Fibroblast of villous mesenchyme (primary cell): Measurements from ENCODE around the gene TBC1D20. TPM values are rescaled to one million over a fixed set of nuclear protein-coding genes. Genes with fewer than 3 reads are reported as not detected.

ENCODE experiments used
- DNase-seq: peaks from one replicate; pipeline ENCODE4 v3.0.0-alpha.2; 2010; ENCODE audit warnings: low read depth
- H3K4me3 ChIP-seq: 2 replicates; pipeline ENCODE4 v1.5.1; 2011; ENCODE audit warnings: low read depth, mild to moderate bottlenecking, low read length
- total RNA-seq: library from RNA; depleted of rRNA; stranded (reverse); fragments of >200 nt; gene quantifications from 2 replicates; pipeline ENCODE4 v1.2.3, GENCODE V29; 2012
- TF ChIP-seq, protein P1 (sequence below): IDR thresholded peaks from 2 replicates; pipeline ENCODE4 v1.5.1; 2012; ENCODE audit warnings: low read depth, mild to moderate bottlenecking, low read length; ENCODE audit not compliant: insufficient read depth

TBC1D20 gene
- total RNA-seq, 1 donor: 42.3 TPM

DNA sequence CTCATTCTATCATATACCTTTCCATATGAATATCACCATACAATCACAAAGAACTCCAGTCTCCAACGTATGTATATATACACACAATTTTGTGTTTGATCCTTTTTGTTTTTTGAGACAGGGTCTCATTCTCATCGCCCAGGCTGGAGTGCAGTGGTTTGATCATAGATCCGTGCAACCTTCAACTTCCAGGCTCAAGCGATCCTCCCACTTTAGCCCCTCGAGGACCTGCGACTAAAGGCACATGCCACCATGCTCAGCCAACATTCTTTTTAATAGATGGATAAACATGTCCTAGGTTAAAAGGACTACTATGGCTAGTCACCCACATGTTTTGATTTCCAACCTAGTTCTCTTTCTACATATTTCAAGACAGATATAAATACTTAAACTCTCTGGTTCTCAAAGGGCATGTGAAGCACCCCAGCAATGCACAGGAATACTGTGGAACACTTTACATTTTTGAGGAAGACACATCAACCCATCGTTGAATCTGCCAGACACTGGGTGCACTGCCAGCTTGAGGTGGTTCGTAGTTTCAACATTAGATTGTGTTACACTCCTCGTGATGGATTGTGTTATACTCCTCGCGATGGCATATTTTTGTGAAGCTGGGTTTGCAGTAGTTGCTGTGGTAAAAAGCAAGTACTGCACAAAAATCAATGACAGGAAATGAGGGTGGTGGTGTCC, 40.9 kb upstream of the TBC1D20 start:
- TF ChIP-seq, protein P1, sequence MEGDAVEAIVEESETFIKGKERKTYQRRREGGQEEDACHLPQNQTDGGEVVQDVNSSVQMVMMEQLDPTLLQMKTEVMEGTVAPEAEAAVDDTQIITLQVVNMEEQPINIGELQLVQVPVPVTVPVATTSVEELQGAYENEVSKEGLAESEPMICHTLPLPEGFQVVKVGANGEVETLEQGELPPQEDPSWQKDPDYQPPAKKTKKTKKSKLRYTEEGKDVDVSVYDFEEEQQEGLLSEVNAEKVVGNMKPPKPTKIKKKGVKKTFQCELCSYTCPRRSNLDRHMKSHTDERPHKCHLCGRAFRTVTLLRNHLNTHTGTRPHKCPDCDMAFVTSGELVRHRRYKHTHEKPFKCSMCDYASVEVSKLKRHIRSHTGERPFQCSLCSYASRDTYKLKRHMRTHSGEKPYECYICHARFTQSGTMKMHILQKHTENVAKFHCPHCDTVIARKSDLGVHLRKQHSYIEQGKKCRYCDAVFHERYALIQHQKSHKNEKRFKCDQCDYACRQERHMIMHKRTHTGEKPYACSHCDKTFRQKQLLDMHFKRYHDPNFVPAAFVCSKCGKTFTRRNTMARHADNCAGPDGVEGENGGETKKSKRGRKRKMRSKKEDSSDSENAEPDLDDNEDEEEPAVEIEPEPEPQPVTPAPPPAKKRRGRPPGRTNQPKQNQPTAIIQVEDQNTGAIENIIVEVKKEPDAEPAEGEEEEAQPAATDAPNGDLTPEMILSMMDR: no peak
- no peak for DNase-seq
- no peak overlapping the region for H3K4me3 ChIP-seq

DNA sequence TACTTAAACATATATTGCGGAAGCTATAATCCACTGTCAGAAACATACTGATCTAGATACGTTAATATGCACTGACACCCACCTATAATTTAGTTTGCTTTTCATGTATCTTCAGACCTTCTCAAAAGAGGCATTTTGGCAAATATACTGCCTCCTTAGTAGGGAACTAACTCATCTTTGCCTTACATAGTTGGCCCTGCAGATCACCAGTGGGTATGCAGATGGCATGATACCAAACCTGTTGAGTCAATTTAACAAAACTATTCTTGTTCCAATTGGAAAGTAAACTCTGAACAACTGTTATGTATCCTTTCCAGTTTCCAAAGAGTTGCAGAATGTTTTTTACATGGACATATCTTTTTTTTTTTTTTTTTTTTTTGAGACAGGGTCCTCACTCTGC, 35.6 kb upstream of the TBC1D20 start:
- DNase-seq: no peak
- TF ChIP-seq, protein P1: no peak
- no peak overlapping the region for H3K4me3 ChIP-seq

DNA sequence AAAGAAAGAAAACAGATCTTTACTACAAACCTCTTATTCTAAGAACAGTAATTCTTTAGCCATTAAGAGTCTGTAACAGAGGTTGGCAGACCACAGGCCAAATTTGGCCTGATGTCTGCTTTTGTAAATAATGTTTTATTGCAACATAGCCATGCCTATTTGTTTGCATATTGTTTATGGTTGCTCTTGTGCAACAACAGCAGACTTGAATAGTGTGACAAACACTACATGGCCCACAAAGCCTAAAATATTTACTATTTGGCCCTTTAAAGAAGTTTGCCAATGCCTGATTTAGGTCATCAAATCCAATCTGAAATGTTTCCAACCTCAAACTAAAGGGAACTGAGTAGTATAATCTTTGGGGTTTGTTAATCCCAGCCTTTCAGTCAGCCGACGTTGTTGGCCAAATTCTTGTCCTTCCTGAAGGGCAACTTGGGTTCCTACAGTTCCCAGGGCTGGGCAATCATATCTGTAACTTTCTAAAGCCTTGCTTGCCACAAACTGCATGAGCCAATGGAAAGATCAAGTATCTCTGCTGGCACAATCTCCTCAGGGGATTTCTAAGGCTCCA, 33.9 kb upstream of the TBC1D20 start:
- TF ChIP-seq, protein P1: no peak
- DNase-seq: peak; percentile 91
- H3K4me3 ChIP-seq: no peak overlapping the region

DNA sequence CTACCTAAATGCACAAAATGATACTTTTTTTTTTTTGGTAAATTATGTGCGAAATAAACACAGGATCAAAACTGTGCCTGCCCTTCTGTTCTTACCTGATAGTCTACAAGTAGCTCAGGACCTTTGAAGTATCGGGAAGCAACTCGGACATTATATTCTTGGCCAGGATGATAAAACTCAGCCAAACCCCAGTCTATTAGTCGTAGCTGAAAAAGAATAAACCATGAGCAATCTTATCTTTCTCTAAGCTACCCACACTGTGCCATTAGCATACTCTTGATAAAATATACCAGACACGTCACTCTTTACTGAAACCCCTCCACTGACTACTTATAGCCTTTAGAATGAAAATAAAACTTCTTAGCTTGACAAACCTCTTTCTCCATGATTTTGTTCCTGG, 29.8 kb upstream of the TBC1D20 start:
- no peak for DNase-seq
- no peak overlapping the region for H3K4me3 ChIP-seq
- TF ChIP-seq, protein P1: no peak

DNA sequence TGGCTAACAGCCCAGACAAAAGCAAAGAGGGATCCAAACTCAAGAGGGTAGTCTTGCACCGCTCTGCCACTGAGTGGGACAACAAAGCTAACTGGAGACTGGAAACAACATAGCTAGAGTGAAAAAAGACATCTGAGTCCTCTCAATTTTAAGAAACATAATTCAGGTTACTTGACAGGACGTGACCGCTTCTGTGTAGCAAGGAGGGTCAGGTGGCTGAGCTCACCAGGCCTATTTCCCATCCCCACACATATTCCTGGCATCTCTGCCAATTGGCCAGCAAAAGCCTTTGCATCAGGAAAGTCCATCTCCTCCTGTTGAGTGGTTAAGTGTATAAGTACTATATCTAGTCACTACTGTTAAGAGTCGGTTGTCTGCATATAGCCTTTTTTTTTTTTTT, 25.3 kb upstream of the TBC1D20 start:
- TF ChIP-seq, protein P1: no peak
- DNase-seq: no peak
- H3K4me3 ChIP-seq: no peak overlapping the region

DNA sequence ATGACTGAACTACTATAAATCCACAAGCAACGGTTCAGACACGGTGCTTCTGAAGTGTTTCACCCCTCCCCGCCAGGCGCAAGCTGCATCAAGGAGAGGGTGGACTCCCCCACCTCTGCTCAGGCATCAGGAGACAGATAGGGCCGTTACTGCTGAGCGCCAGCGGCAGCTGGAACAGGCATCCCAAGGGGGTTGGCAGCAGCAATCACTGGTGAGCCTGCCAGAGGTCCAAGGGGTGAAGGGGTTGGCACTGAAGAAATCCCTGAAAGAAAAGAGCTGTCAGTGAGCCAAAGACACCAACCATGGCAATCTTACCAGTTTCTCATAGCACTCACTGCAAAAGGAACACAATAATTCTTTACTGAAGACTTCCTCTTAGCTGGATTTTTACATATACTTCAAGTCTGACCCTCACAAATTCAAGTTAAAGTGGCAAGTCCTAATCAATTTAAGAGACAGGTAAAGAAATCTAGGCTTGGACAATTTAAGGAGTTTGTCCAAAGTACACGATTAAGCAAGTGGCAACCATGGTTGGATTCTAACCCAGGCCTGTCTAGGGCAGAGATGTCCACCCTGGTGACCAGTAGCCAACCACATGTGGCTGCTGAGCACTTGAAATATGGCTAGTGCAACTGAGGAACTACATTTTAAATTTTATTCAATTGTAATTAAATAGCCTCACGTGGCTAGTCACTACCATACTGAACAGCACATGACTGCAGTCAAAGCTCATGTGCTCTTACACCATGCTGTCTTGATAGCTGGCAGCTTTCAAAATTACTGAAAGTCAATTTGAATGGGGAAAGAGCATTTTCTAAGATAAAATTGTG, 21.7 kb upstream of the TBC1D20 start:
- no peak for DNase-seq
- H3K4me3 ChIP-seq: no peak overlapping the region
- TF ChIP-seq, protein P1: no peak
